Fibroblast of skin of right biceps (primary cell): ENCODE data around the gene ZNF148.
"Not testable (repeated sequence)": the region's sequence is repeated elsewhere in the genome, so short reads cannot be mapped to it uniquely, and the experiment has no call there.

Source experiments
- DNase-seq: peaks from one replicate; pipeline ENCODE4 v3.0.0-alpha.2; 2013

Gene ZNF148, protein sequence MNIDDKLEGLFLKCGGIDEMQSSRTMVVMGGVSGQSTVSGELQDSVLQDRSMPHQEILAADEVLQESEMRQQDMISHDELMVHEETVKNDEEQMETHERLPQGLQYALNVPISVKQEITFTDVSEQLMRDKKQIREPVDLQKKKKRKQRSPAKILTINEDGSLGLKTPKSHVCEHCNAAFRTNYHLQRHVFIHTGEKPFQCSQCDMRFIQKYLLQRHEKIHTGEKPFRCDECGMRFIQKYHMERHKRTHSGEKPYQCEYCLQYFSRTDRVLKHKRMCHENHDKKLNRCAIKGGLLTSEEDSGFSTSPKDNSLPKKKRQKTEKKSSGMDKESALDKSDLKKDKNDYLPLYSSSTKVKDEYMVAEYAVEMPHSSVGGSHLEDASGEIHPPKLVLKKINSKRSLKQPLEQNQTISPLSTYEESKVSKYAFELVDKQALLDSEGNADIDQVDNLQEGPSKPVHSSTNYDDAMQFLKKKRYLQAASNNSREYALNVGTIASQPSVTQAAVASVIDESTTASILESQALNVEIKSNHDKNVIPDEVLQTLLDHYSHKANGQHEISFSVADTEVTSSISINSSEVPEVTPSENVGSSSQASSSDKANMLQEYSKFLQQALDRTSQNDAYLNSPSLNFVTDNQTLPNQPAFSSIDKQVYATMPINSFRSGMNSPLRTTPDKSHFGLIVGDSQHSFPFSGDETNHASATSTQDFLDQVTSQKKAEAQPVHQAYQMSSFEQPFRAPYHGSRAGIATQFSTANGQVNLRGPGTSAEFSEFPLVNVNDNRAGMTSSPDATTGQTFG

DNA sequence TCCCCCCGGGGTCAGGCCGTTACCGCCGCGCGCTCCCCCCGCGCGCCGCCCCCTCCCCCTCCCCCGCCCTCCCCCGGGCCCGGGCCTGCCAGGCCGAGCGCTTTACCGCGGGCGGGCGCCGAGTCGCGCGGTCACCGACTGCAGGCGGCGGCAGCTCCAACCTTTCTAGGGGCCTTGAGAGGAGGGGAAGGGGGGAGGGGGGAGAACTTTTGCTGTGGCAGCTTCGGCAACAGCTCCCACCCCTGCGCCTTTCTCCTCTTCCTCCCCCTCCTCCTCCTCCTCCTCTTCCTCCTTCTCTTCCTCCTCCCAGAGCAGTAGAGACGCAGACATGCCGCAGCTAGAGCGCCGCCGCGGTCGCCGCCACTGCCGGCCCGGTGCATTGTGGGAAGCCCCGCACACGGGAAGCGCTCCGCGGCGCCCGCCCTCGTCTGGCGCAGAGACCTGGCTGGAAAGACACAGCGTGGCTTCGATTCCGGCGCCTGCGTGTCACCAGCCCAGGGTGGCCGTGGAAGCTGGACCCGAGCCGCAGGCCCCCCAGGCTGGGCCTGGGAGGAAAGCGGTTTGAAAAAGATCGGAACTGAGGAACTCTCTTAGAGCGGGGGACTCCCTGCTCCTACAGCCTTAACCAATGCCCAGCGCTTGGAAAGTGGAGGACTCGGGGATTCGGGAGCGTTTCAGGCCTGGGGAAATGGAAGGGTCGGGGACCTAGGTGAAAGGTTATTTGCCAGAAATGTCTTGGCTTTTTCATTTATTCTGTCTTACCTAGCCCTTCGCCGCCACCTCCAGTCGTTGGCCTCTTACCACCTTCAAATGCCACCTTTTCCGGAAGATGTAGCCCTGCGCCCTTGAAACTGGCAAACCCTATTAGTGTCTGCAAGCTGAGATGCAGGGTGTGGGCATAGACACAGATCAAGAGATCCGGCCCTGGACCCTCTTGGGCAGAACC, at the start of gene ZNF148:
ZNF148 (minus strand) TSS at position 330 of the 946 bp plus-strand sequence. CDS start 61,685 bp downstream, outside the sequence.
- peak; percentile 93 for DNase-seq

DNA sequence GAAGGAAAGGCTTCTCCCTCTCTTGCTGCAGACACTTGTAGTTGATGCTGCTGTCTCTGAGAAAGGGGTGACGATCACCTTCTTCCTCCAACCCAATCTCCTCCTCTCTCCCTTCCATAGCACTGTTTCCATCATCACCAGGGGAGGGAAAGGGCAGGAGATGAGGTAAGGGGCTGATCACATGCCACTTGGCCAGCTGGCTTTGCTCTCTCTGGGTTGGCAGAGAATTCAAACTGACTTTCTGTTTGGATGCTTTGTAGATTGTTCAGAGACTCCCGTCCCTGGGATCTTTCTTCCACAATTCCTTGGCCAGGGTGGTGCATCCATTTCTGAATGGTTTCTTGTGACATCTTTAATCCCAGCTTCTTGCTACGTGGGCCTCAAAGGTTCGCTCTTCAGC, 43.2 kb upstream of the ZNF148 start:
- DNase-seq: no peak

DNA sequence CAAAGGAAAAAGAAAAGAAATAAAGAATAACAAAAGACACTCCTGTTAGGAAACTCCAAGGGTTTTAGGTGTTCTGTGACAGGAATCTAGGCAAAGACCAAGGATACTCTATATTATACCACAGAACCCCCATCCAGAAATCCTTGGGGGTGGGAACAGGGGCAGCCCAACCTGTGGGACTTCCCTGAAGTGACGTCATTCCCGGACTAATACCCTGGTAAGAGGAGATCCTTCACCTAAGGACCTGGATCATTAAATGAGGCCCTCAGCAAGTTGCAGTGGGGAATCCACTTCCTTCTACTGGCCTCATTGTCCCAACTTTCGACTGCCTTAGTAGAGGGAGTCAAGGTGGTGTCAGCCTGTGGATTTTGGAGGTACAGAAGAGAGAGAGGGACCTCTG, 41.1 kb upstream of the ZNF148 start:
- no peak for DNase-seq

DNA sequence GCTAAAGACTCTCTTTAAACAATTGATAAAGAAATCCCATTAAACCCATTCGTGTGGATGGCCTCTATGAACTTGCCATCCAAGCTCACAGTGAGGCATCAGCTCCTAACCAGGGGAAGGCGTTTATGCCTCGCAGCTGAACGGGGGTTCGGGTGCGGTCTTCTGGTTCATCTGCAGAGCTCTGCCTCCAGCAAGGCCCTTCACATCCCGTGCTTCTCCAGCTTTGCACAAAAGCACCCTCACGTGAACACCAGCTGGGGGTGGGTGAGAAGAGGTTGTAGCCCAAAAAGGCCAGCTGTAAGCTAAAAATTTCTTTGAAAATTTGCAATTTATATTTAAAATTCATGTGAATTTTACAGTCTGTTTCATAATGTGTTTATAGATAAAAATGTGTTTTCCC, 39.5 kb upstream of the ZNF148 start:
- no peak for DNase-seq

DNA sequence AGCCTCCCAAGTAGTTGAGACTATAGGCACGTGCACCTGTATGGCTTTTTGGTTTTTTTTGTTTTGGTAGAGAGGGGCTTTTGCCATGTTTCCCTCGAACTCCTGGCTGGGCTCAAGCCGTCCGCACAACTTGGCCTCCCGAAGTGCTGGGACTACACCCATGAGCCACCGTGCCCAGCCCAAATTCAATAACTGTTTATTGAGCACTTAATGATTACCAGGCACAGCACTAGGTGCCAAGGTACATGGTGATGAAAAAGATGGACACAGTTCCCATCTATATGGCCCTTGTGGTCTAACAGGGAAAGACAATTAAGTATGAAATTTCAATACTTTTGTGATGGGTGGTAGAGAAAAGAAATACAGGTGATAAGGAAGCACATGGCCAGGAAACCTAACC, 35.8 kb upstream of the ZNF148 start:
- DNase-seq: no peak

DNA sequence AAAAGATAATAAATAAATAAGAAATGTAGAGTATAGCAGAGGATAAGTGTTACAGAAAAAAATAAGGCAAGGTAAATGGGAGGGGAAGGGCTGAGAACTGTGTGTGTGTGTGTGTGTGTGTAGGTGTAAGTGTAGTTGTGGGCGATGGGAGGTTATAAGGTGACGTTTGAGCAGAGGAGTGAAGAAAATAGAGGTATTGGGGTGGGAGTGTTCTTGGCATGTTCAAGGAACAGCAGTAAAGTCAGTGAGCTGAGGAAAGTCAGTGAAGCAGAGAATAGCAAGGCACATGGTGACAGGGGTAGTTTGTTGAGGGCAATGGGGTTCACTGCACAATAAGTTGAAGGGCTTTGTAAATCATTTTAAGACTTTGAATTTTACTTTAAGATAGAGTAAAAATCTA, 30.9 kb upstream of the ZNF148 start:
- DNase-seq: no peak

DNA sequence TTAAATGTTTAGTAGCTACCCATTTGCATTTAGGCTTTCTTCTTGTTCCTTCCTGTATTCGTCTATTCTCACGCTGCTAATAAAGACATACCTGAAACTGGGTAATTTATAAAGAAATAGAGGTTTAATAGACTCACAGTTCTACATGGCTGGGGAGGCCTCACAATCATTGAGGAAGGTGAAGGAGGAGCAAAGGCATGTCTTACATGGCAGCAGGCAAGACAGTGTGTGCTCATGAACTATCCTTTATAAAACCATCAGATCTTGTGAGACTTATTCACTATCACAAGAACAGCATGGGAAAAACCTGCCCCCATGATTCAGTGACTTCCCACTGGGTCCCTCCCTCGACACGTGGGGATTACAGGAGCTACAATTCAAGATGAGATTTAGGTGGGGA, 30.4 kb upstream of the ZNF148 start:
- DNase-seq: not testable (repeated sequence)

DNA sequence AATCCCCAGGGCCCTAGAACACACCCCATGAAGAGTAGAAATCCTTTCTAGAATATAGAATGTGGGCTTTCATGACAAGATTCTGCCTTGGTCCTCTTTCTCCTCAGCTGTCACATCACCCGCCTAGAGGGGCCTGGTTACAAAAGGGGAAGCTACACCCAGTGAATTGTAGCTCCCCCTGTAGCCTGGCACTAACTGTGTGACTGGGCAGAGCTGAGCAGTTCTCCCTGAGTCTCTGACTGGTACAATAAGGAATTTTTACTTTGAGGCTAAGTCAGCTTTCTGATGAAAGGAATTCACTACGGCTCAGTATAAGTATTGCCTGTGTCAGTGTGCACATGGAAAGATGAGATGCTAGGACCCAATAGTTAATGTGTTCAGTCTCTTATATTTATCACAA, 28.7 kb upstream of the ZNF148 start:
- peak; percentile 77 for DNase-seq

DNA sequence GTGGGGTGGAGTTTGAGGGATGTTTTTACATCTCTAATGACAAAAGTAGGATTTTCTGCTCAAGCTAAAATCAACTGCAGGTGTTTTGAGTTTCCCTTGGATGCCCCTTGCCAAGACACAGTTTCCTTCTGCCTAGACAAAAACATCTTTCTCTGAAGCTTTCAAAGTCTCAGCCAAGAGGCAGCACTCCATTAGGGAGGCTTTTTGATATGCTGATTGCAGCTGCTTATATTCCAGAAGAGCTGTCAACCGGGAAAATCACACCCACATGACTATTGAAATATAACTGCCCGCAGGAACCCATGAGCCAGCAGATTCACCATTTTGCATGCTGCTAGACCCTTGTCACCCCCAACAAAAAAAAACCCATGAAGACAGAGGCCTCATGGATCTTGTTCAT, 27.5 kb upstream of the ZNF148 start:
- DNase-seq: no peak

DNA sequence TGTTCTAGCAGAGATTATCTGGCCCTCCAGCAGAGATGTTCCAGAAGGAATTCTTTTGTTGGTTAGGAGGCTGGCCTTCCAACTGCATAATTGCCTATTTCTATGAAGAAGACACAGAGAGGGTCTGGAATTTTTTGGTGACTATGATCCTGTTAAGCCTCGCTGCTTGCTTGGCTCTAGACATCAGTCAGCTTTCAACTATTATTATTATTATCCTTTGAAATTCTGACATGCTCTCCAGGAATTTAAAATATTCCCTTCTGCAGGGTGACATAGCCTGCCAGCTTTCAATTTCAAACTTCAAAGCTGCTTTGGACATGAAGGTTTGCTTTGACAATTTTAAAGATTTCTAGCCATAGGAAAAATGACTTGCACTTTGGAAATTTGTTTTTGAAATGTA, 26.3 kb upstream of the ZNF148 start:
- DNase-seq: peak; percentile 88

DNA sequence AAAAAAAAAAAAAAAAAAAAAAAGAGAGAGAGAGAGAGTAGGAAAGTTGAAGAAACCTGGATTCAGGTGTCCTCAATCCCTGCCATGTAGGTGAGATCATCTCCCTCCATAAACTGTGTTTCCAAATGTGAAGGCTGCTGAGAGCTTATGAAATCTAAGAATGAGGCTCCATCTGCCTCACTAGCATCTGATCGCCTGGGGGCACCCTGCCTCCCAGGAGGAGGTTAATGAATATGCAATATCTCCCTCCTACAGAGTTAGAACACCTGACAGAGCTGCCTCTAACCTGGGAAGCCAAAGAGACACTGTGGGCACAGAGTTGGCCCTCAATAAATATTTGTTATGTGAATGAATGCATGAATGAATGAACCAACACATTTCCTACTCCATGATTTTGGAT, 23.8 kb upstream of the ZNF148 start:
- no peak for DNase-seq

DNA sequence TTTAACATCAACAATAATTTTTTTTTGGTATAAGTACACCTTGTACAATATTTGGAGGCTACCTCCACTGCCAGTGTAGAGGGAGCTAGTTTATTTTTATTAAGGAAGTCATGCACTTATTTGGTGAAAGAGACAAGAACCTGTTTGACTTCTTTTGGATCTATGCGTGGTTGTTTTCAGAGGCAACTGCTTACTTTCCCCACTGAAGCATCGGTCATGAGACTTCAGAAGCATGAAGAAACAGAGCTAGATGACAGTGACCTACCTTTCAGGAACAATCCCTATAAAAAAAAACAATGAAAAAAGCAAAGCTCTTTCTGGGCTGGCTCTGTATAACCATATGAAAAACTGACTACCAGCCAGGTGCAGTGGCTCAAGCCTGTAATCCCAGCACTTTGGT, 20.0 kb upstream of the ZNF148 start:
- DNase-seq: no peak

DNA sequence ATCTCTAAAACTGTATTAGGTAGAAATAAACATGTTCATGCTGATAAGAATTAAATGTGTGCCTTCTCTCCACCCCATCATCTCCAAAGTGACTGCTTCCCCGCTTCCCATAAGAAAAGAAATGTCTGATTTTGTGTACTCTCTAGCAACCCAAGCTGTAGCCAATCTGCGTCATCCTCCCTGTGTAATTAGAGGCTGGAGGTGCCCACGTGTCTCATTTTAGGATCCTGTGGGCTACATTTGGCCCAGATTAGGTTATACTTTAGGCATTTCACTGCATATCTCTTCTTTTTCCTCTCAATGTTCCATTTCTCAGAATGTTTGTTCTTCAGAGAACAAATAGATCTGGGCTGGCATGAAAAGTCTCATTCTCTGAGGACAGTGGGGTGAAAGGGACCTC, 19.3 kb upstream of the ZNF148 start:
- no peak for DNase-seq

DNA sequence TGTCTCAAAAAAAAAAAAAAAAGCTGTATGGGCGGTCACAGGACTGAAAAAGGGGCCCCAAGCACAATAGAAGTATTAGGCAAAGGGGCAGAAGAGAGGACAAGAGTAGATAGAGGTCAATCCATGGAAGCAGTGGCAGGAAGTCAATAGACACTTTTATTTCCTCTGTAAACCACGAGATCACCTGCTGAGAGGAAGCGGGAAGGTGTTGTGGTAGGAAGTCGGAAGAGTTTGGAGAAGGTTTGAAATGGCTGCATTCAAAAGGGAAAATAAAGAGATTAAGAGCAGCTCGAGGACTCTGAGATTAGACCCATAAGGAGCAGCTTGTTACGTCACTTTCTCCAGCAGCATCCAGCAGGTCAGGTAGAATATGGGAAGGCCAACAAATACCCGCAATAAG, 14.2 kb upstream of the ZNF148 start:
- DNase-seq: no peak

DNA sequence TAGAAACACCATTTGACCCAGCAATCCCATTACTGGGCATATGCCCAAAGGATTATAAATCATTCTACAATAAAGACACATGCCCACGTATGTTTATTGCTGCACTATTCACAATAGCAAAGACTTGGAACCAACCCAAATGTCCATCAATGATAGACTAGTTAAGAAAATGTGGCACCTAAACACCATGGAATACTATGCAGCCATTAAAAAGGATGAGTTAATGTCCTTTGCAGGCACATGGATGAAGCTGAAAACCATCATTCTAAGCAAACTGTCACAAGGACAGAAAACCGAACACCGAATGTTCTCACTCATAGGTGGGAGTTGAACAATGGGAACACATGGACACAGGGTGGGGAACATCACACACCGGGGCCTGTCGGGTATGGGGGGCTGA, 13.2 kb upstream of the ZNF148 start:
- not testable (repeated sequence) for DNase-seq

DNA sequence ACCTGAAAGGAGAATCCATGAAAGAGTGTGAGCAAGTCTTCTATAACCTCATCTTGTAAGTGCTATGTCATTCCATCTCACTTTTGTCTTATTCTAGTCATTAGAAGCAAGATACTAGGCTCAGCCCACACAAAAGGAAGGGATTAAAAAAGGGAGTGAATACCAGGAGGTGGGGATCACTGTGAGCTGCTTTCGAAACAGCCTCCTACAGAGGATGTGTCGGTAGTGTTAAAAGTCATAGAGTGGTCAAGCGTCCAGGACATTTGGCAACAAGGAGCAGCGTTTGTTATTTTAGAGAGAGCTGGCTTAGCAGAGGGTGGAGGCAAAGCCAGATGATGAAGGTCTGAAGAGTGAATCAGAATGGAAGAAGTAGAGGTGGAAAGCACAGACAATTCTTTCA, 11.7 kb upstream of the ZNF148 start:
- DNase-seq: no peak

DNA sequence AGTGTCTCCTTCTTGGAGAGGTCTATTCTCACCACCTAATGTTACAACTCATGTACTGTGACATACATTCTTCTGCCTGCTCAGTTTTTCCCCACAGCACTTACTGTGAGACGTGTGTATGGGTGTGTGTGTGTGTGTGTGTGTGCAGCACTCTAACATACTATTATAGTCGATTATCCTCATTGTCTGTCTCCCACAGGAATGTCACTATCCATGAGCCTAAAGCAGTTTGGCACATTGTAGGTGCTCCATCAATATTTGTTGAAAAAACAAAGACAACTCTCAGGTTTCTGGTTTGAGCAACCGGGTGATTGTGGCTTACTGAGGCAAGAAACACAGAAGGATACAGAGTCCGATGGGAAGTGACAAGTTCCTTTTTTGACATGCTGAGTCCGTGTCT, 8.6 kb upstream of the ZNF148 start:
- no peak for DNase-seq

DNA sequence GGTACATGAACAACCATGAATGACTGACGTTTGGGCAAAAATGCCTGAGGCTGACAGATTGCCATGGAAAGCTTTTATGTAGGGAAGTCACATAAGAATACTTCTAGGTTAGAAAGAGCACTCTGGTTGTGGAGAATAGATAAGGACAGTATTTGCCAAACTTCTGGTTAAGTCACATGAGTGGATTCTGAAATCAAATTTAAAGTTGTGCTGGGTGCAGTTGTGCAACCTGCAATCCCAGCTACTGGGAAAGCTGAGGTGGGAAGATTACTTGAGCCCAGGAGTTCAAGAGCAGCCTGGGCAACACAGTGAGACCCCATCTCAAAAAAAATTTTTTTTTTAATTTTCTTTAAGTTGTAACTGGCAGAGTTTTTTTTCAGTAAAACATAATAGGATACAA, 7.2 kb upstream of the ZNF148 start:
- DNase-seq: no peak

DNA sequence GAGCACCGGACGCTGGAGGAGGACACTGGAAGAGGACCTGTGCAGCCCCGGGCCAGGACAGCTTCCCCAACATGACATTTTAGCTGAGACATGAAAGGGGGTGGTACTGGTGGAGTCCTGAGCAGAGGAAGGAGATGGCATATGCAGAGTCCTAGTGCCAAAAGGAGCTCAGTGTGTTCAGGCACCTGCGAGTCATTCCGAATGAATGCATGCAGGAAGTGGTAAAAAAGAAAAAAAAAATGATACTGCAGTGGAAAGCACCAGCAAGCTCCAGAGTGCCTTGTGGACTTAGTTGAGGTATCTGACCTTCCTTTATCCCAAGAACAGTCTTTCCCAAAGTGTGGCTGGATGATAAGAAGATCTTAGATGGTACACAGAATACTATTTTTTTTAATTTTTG, 6.6 kb upstream of the ZNF148 start:
- DNase-seq: peak; percentile 76

DNA sequence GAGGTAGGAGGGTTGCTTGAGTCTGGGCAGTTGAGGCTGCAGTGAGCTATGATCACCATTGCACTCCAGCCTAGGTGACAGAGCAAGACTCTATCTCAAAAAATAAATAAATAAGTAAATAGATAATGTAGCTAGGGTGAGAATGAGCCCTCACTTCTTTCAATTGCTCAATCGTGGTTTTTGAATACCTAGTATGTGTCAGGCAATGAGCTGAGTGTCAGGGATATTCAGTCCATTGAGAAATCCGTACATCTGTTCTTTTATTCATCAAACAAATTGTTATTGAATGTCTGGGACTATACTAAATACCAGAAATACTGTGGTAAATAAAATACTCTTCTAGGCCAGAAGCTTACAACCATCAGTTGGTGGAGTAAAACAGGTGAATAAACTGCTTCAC, 6.2 kb upstream of the ZNF148 start:
- peak; percentile 33 for DNase-seq

DNA sequence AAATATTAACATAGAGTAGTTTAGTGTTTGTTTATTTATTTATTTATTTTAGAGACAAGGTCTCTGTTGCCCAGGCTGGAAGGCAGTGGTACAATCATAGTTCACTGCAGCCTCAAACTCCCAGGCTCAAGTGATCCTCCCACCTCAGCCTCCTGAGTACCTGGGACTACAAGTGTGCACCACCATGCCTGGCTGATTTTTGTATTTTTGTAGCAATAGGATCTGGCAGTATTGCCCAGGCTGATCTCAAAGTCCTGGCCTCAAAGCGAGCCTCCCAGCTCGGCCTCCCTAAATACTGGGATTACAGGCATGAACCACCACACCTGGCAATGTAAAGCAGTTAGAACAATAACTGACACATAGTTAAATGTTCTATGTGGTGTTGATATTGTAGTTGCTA, 4.4 kb upstream of the ZNF148 start:
- no peak for DNase-seq

DNA sequence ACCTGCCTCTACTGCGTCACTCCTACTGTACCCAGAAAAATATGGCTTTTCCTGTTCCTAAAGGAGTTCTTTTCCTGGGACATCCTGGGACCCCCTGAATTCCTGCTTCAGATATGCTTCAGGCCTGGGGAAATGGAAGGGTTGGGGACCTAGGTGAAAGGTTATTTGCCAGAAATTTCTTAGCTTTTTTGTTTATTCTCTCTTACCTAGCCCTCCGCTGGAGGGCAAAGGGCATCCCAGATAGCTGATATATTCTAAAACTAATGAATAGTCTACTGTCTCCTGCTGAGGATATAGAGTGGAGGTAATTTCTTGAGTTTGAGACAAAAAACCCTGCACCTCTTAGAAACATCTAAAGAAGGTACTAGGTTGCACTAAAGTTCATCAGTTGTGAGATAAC, 3.6 kb upstream of the ZNF148 start:
- DNase-seq: no peak
